NK-92 (cell line): ENCODE results near the gene EGLN1.

Experiments
- DNase-seq: peaks from one replicate; lab custom pipeline; 2025; ENCODE audit not compliant: unreplicated experiment; lab: John Stamatoyannopoulos, UW

The EGLN1 gene

GRCh38 chr1:231334079-231334666 is 87.9 kb downstream of the EGLN1 start:
- DNase-seq, result no peak

DNA sequence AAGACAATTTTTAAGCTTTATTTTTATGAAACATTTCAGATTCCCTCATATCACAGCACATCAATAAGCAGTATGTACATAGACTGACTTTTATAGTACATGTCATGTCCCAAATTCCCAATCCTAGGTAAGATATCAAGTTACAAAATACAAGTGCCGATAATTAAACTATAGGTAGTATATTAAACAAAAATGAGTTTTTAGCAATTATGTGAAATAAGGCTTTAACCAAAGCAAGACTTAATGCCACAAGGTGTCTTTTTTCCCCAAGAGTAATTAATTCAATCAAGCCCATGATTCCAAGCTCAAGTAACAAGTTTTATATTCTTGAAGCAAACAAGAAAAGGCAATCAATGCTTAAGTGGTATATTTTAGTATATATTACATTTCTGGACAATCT is 89.3 kb downstream of the EGLN1 start:
- DNase-seq, result no peak

DNA sequence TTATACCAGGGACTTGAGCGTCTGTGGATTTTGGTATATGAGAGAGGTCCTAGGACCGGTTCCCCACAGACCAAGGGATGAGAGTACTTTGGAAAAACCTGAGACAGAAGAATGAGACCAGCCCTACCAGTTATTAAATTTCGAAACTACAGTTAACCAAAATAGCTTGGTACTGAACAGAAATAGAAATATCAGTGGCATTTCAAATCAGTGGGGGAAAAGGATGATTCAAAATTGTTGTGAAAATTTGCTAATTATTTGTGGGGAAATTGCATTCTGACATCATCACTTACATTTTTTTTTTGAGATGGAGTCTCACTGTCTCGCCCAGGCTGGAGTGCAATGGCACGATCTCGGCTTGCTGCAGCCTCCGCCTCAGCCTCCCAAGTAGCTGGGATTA is 92.6 kb downstream of the EGLN1 start:
- no peak for DNase-seq

DNA sequence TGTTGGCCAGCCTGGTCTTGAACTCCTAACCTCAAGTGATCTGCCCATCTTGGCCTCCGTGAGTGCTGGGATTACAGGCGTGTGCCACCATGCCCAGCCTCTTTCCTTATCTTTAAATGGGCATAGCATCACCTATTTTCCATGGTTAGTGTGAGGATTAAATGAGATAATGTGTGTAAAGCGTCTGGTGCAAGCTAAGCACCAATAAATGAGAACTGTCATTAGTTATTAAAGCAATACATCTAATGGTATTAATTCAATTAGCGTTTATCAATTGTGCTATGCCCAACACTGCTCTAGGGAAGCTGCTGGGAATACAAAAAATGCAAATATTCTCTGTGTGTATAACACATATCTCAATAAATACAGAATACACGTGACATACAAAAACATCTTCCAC is 94.5 kb downstream of the EGLN1 start:
- no peak for DNase-seq

- DNase-seq, result no peak
Measured at GRCh38 chr1:231326248-231326647, 95.8 kb downstream of the EGLN1 start.

DNA sequence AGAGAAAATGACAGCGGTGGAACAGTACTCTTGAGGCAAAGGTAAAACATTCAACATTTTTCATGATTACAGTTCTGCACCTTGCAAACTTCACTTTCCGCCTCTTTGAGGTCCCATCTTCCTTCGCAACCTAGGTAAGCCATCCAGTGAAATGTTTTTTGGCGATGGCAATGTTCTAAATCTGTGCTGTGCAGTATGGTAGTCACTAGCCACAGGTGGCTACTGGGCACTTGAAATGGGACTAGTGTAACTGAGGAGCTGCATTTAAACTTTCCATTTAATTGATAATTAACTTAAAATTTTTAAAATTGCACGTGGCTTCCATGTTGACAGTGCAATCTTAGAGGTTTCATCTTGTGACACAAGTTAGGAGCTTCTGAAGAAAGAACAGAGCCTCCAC is 97.4 kb downstream of the EGLN1 start:
- DNase-seq, result no peak

GRCh38 chr1:231322880-231323530 is 99.1 kb downstream of the EGLN1 start:
- DNase-seq, result no peak

DNA sequence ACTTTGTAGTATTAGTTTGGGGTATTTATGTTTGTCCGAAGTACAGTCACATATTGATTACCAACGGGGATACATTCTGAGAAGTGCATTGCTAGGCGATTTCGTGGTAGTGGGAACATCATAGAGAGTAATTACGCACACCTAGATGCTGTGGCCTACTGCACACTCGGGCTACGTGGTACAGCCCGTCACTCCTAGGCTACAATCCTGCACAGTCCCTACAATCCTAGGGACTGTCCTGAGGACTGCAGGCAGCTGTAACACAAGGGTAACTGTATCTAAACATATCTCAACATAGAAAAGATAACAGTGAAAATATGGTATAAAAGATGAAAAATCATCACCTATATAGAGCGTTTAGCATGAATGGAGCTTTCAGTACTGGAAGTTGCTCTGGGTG is 103.0 kb downstream of the EGLN1 start:
- no peak for DNase-seq

- DNase-seq, result no peak
Measured at GRCh38 chr1:231318568-231318967, 103.5 kb downstream of the EGLN1 start.

DNA sequence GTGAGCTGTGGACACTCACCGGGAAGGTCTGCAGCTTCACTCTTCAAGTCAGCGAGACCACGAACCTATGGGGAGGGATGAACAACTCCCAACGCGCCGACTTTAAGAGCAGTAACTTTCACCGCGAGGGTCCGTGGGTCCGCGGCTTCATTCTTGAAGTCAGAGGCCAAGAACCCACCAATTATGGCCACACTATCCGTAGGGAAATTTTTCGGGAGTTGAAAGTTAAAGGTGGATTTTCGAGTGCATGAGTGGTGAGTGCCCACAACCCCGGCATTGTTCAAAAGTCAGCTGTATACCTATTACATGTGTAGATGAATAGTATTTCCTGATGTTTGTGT is 104.1 kb downstream of the EGLN1 start:
- no peak for DNase-seq

GRCh38 chr1:231317306-231318014 is 104.6 kb downstream of the EGLN1 start:
- no peak for DNase-seq

- no peak for DNase-seq
Measured at GRCh38 chr1:231315887-231316286, 106.2 kb downstream of the EGLN1 start.
